HEK293 (cell line): ENCODE measurements around the gene ARHGAP23.

ENCODE experiments used
- CTCF ChIA-PET: fragments of 350-600 bp; formaldehyde crosslinking; extraction: SDS; loops from one replicate; lab custom pipeline; 2021; ENCODE audit warnings: antibody characterized with exemption; lab: Yijun Ruan, JAX
- POLR2A ChIA-PET: fragments of 300-600 bp; formaldehyde crosslinking; extraction: SDS; loops from one replicate; lab custom pipeline; 2020; ENCODE audit warnings: antibody characterized with exemption, inconsistent platforms; lab: Yijun Ruan, JAX
- H3K27ac ChIP-seq: fragments of 200-500 bp; sonication (Bioruptor generic); 2 replicates; pipeline ENCODE4 v1.5.1; 2014; ENCODE audit warnings: low read depth, low read length, control low read depth, inconsistent platforms; ENCODE audit errors: extremely low read depth
- H3K36me3 ChIP-seq, 2 experiments: fragments of 200-500 bp in 1 of 2; sonication (Bioruptor generic) in 1 of 2; 1 replicate in 1 of 2; 2 replicates in 1 of 2; pipeline ENCODE4 v1.5.1; 2014 to 2017; ENCODE audit warnings: inconsistent platforms in 2 of 2, low read length in 2 of 2; ENCODE audit not compliant: control insufficient read depth in 2 of 2, insufficient read depth in 1 of 2
- H3K4me1 ChIP-seq: fragments of 200-500 bp; sonication (Bioruptor generic); 2 replicates; pipeline ENCODE4 v1.5.1; 2014; ENCODE audit warnings: mild to moderate bottlenecking, low read length, inconsistent platforms; ENCODE audit not compliant: control insufficient read depth, insufficient read depth
- H3K4me3 ChIP-seq: 2 replicates; pipeline ENCODE4 v1.5.1; 2011; ENCODE audit warnings: low read depth, mild to moderate bottlenecking, control low read depth, low read length, moderate library complexity
- H3K9me3 ChIP-seq: fragments of 200-500 bp; sonication (Bioruptor generic); 2 replicates; pipeline ENCODE4 v1.5.1; 2014; ENCODE audit warnings: low read depth, low read length, inconsistent platforms; ENCODE audit not compliant: control insufficient read depth, insufficient read depth
- KLF1 ChIP-seq: fragments of 450-650 bp; formaldehyde crosslinking; IDR thresholded peaks from 2 replicates; pipeline ENCODE4 v1.5.1; 2016; ENCODE audit warnings: missing biosample characterization, missing genetic modification characterization
- PRDM10 ChIP-seq: fragments of 450-650 bp; formaldehyde crosslinking; IDR thresholded peaks from 2 replicates; pipeline ENCODE4 v1.5.1; 2016; ENCODE audit warnings: missing biosample characterization, missing genetic modification characterization
- PRDM2 ChIP-seq: fragments of 450-650 bp; formaldehyde crosslinking; IDR thresholded peaks from 2 replicates; pipeline ENCODE4 v1.5.1; 2016; ENCODE audit warnings: missing biosample characterization, missing genetic modification characterization, borderline replicate concordance
- SCRT2 ChIP-seq: fragments of 450-650 bp; formaldehyde crosslinking; IDR thresholded peaks from 2 replicates; pipeline ENCODE4 v1.5.1; 2016; ENCODE audit warnings: missing biosample characterization, missing genetic modification characterization
- SP3 ChIP-seq: fragments of 450-650 bp; formaldehyde crosslinking; IDR thresholded peaks from 2 replicates; pipeline ENCODE4 v1.5.1; 2016; ENCODE audit warnings: missing biosample characterization, missing genetic modification characterization
- ZNF121 ChIP-seq: fragments of 450-650 bp; formaldehyde crosslinking; IDR thresholded peaks from 2 replicates; pipeline ENCODE4 v1.5.1; 2016; ENCODE audit warnings: missing biosample characterization, missing genetic modification characterization
- ZNF280D ChIP-seq: fragments of 450-650 bp; formaldehyde crosslinking; IDR thresholded peaks from 2 replicates; pipeline ENCODE4 v1.5.1; 2016; ENCODE audit warnings: missing biosample characterization, missing genetic modification characterization
- ZNF623 ChIP-seq: fragments of 450-650 bp; formaldehyde crosslinking; IDR thresholded peaks from 2 replicates; pipeline ENCODE4 v1.5.1; 2016; ENCODE audit warnings: missing biosample characterization, missing genetic modification characterization
- ZNF670 ChIP-seq: fragments of 450-650 bp; formaldehyde crosslinking; IDR thresholded peaks from 2 replicates; pipeline ENCODE4 v1.5.1; 2016; ENCODE audit warnings: missing biosample characterization, missing genetic modification characterization, low read depth
- ZNF830 ChIP-seq: fragments of 450-650 bp; IDR thresholded peaks from 2 replicates; pipeline ENCODE4 v1.5.0; 2018; ENCODE audit warnings: missing biosample characterization, missing genetic modification characterization, low read depth, mild to moderate bottlenecking, moderate library complexity
- ZSCAN23 ChIP-seq: fragments of 450-650 bp; formaldehyde crosslinking; IDR thresholded peaks from 2 replicates; pipeline ENCODE4 v1.5.1; 2016; ENCODE audit warnings: missing biosample characterization, missing genetic modification characterization
- ZSCAN4 ChIP-seq: fragments of 450-650 bp; formaldehyde crosslinking; IDR thresholded peaks from 2 replicates; pipeline ENCODE4 v1.5.1; 2017; ENCODE audit warnings: missing biosample characterization, missing genetic modification characterization

Gene ARHGAP23

GRCh38 chr17:38441429-38442061 is 13.3 kb downstream of the ARHGAP23 start:
- Histone ChIP-seq H3K36me3 (no peaks in the 10 kb centered on the region), H3K27ac (no peak overlapping the region), H3K9me3 (no peaks in the 10 kb centered on the region), H3K4me3 (no peak overlapping the region), H3K4me1 (no peaks in the 10 kb centered on the region)
- CTCF ChIA-PET, result interaction anchor here (0.7 to 5.4 kb wide), 9 partner anchors 14 to 225 kb away, joined by 3 to 52 read pairs (median 4); no protein-coding TSS in a partner anchor
- TF ChIP-seq PRDM10 (peak; percentile 77), ZNF280D (no peak), ZNF121 (tag by site-specific recombination) (0 out of 2 replicates have a peak, but pooled peaks have one; percentile 25), ZSCAN23 (tag by site-specific recombination) (no peak)
- POLR2A ChIA-PET, result interaction anchor here (0.6 kb wide), 1 partner anchor 45 kb away, joined by 3 read pairs; no protein-coding TSS in a partner anchor

GRCh38 chr17:38442548-38442947 is 14.3 kb downstream of the ARHGAP23 start:
- H3K27ac ChIP-seq, result no peak overlapping the region
- no peak overlapping the region for H3K4me3 ChIP-seq
- ChIA-PET POLR2A (no interaction called here), CTCF (interaction anchor here (0.5 to 5.4 kb wide), 11 partner anchors 11 to 224 kb away, joined by 3 to 52 read pairs (median 4); no protein-coding TSS in a partner anchor)
- TF ChIP-seq ZNF830 (tag by site-specific recombination) (no peak), SCRT2 (tag by site-specific recombination) (peak; percentile 48; the same call in 1 of the 2 replicates), ZNF623 (tag by site-specific recombination) (peak; percentile 95), ZNF121 (tag by site-specific recombination) (no peak)
- no peaks in the 10 kb centered on the region for H3K36me3 ChIP-seq
- H3K9me3 ChIP-seq, result no peaks in the 10 kb centered on the region
- H3K4me1 ChIP-seq, result no peaks in the 10 kb centered on the region

GRCh38 chr17:38443356-38444031 is 15.2 kb downstream of the ARHGAP23 start:
- no peak overlapping the region for H3K4me3 ChIP-seq
- TF ChIP-seq SP3, result peak; percentile 18; the same call in 1 of the 2 replicates
- TF ChIP-seq ZNF670 (tag by site-specific recombination), result no peak
- TF ChIP-seq SCRT2 (tag by site-specific recombination), result 0 out of 2 replicates have a peak, but pooled peaks have one; percentile 44
- TF ChIP-seq KLF1 (tag by site-specific recombination), result peak; percentile 33; the same call in 1 of the 2 replicates
- TF ChIP-seq ZSCAN4 (tag by site-specific recombination), result no peak
- TF ChIP-seq PRDM2 (tag by site-specific recombination), result no peak
- no peaks in the 10 kb centered on the region for H3K36me3 ChIP-seq
- ChIA-PET CTCF (interaction anchor here (0.7 to 5.4 kb wide), 23 partner anchors 8 to 958 kb away, joined by 3 to 52 read pairs (median 5); no protein-coding TSS in a partner anchor), POLR2A (interaction anchor here (0.7 to 1.0 kb wide), 2 partner anchors 24 to 27 kb away, joined by 4 to 5 read pairs; no protein-coding TSS in a partner anchor)
- no peaks in the 10 kb centered on the region for H3K4me1 ChIP-seq
- H3K9me3 ChIP-seq, result no peaks in the 10 kb centered on the region
- no peak overlapping the region for H3K27ac ChIP-seq
